ENCODE data around the gene PPP2R5E.

GRCh38 chr14:63459738-63460137, 83.4 kb downstream of the PPP2R5E start:
- TF ChIP-seq, protein P1, sequence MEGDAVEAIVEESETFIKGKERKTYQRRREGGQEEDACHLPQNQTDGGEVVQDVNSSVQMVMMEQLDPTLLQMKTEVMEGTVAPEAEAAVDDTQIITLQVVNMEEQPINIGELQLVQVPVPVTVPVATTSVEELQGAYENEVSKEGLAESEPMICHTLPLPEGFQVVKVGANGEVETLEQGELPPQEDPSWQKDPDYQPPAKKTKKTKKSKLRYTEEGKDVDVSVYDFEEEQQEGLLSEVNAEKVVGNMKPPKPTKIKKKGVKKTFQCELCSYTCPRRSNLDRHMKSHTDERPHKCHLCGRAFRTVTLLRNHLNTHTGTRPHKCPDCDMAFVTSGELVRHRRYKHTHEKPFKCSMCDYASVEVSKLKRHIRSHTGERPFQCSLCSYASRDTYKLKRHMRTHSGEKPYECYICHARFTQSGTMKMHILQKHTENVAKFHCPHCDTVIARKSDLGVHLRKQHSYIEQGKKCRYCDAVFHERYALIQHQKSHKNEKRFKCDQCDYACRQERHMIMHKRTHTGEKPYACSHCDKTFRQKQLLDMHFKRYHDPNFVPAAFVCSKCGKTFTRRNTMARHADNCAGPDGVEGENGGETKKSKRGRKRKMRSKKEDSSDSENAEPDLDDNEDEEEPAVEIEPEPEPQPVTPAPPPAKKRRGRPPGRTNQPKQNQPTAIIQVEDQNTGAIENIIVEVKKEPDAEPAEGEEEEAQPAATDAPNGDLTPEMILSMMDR (IDR thresholded peaks at IDR 0.05) = no peak
- TF ChIP-seq POLR2A (IDR thresholded peaks at IDR 0.05) = no peak

All from right lobe of liver (tissue), 4 donors.